Ectodermal cell (in vitro differentiated cells): ENCODE results near the gene IGLON5. TPM values are rescaled to one million over a fixed set of nuclear protein-coding genes. Genes with fewer than 3 reads are reported as not detected.

Source experiments
- H3K27ac ChIP-seq: 2 replicates; pipeline ENCODE4 v1.7.0; 2013; ENCODE audit warnings: mild to moderate bottlenecking, low read depth, low read length; ENCODE audit not compliant: insufficient read depth, poor library complexity, severe bottlenecking
- H3K27me3 ChIP-seq: 2 replicates; pipeline ENCODE4 v1.7.0; 2013; ENCODE audit warnings: mild to moderate bottlenecking, low read length; ENCODE audit not compliant: insufficient read depth, control insufficient read depth, poor library complexity, severe bottlenecking
- H3K36me3 ChIP-seq: one replicate; pipeline ENCODE4 v1.7.0; 2013; ENCODE audit warnings: low read length; ENCODE audit not compliant: control insufficient read depth, insufficient read depth
- H3K4me1 ChIP-seq: one replicate; pipeline ENCODE4 v1.7.0; 2013; ENCODE audit warnings: low read length; ENCODE audit not compliant: control insufficient read depth, insufficient read depth
- H3K4me3 ChIP-seq: 2 replicates; pipeline ENCODE4 v1.7.0; 2013; ENCODE audit warnings: low read depth, low read length, control low read depth; ENCODE audit not compliant: insufficient read depth
- H3K9me3 ChIP-seq: 2 replicates; pipeline ENCODE4 v1.7.0; 2013; ENCODE audit warnings: mild to moderate bottlenecking, low read length, moderate library complexity; ENCODE audit not compliant: control insufficient read depth
- WGBS, 2 experiments: methylation state at CpG; one replicate each; pipeline ENCODE4 v1.1.7; 2013; ENCODE audit warnings: missing lambda C conversion rate in 2 of 2; 5-methylcytosine and 5-hydroxymethylcytosine counted together
- polyA plus RNA-seq, 4 experiments: library from polyadenylated mRNA; stranded (reverse); fragments of 50-300 nt; gene quantifications; one replicate each; pipeline ENCODE4 v1.2.3, GENCODE V29; 2013

The IGLON5 gene
- 54.0 TPM for polyA plus RNA-seq (2013, experiment 1 of 4)
- polyA plus RNA-seq (2013, experiment 2 of 4), result 60.2 TPM
- 53.3 TPM for polyA plus RNA-seq (2013, experiment 3 of 4)
- 61.4 TPM for polyA plus RNA-seq (2013, experiment 4 of 4)

- Histone ChIP-seq H3K4me1 (peaks cover 4% of the 10 kb centered on the region), H3K9me3 (no peaks in the 10 kb centered on the region), H3K4me3 (peak within 1 kb of the TSS; percentile 61), H3K27ac (no peak within 1 kb of the TSS), H3K27me3 (peaks cover 8% of the 10 kb centered on the region), H3K36me3 (peaks cover 4% of the 10 kb centered on the region)
- WGBS, 2 experiments, result 1% methylated on average over 47 to 51 of the region's 76 CpGs
These were observed at the start of gene IGLON5 for GRCh38 chr19:51311351-51312257. Gene IGLON5, plus strand, starts transcription at chr19:51311644. Its CDS starts 204 bp downstream, at chr19:51311848.

- Histone ChIP-seq H3K4me3 (no peak overlapping the region), H3K9me3 (no peaks in the 10 kb centered on the region), H3K4me1 (no peaks in the 10 kb centered on the region), H3K36me3 (no peaks in the 10 kb centered on the region), H3K27ac (no peak overlapping the region), H3K27me3 (no peaks in the 10 kb centered on the region)
- 92% methylated on average over 4 of the region's 4 CpGs for WGBS, 2 experiments
These were observed 47.6 kb upstream of the IGLON5 start for GRCh38 chr19:51263808-51264207.

GRCh38 chr19:51271067-51271466 lies 40.4 kb upstream of the IGLON5 start:
- 93 to 94% methylated on average over 26 of the region's 26 CpGs for WGBS, 2 experiments
- H3K4me3 ChIP-seq, result no peak overlapping the region
- no peak overlapping the region for H3K27ac ChIP-seq
- no peaks in the 10 kb centered on the region for H3K27me3 ChIP-seq
- no peaks in the 10 kb centered on the region for H3K36me3 ChIP-seq
- no peaks in the 10 kb centered on the region for H3K9me3 ChIP-seq
- H3K4me1 ChIP-seq, result peaks cover 4% of the 10 kb centered on the region

- Histone ChIP-seq H3K4me3 (no peak overlapping the region), H3K4me1 (peaks cover 4% of the 10 kb centered on the region), H3K36me3 (no peaks in the 10 kb centered on the region), H3K27me3 (no peaks in the 10 kb centered on the region), H3K27ac (no peak overlapping the region), H3K9me3 (no peaks in the 10 kb centered on the region)
- WGBS, 2 experiments, result 90 to 92% methylated on average over 6 of the region's 6 CpGs
These were observed 39.1 kb upstream of the IGLON5 start for GRCh38 chr19:51272183-51272810.

GRCh38 chr19:51274049-51274770 lies 37.2 kb upstream of the IGLON5 start:
- H3K9me3 ChIP-seq, result no peaks in the 10 kb centered on the region
- WGBS, 2 experiments, result 93% methylated on average over 8 of the region's 8 CpGs
- H3K4me1 ChIP-seq, result peaks cover 4% of the 10 kb centered on the region
- no peak overlapping the region for H3K27ac ChIP-seq
- H3K27me3 ChIP-seq, result no peaks in the 10 kb centered on the region
- H3K36me3 ChIP-seq, result no peaks in the 10 kb centered on the region
- no peak overlapping the region for H3K4me3 ChIP-seq

GRCh38 chr19:51277112-51277511 lies 34.3 kb upstream of the IGLON5 start:
- H3K27ac ChIP-seq, result no peak overlapping the region
- WGBS, 2 experiments, result 100% methylated on average over 2 of the region's 3 CpGs
- H3K9me3 ChIP-seq, result no peaks in the 10 kb centered on the region
- no peaks in the 10 kb centered on the region for H3K36me3 ChIP-seq
- no peaks in the 10 kb centered on the region for H3K4me1 ChIP-seq
- H3K4me3 ChIP-seq, result no peak overlapping the region
- H3K27me3 ChIP-seq, result no peaks in the 10 kb centered on the region

- no peaks in the 10 kb centered on the region for H3K9me3 ChIP-seq
- H3K27me3 ChIP-seq, result no peaks in the 10 kb centered on the region
- 94 to 98% methylated on average over 4 of the region's 4 CpGs for WGBS, 2 experiments
These were observed 29.1 kb upstream of the IGLON5 start for GRCh38 chr19:51282335-51282734.

GRCh38 chr19:51285682-51286081 lies 25.8 kb upstream of the IGLON5 start:
- 95 to 100% methylated on average over 2 to 3 of the region's 3 CpGs for WGBS, 2 experiments
- no peak overlapping the region for H3K4me3 ChIP-seq
- H3K27me3 ChIP-seq, result no peaks in the 10 kb centered on the region
- no peaks in the 10 kb centered on the region for H3K9me3 ChIP-seq
- H3K27ac ChIP-seq, result no peak overlapping the region
- no peaks in the 10 kb centered on the region for H3K4me1 ChIP-seq
- H3K36me3 ChIP-seq, result no peaks in the 10 kb centered on the region

More at GRCh38 chr19:51282335-51282734, 29.1 kb upstream of the IGLON5 start:
- no peak overlapping the region for H3K4me3 ChIP-seq
- no peak overlapping the region for H3K27ac ChIP-seq
- H3K36me3 ChIP-seq, result no peaks in the 10 kb centered on the region
- H3K4me1 ChIP-seq, result no peaks in the 10 kb centered on the region

- peaks cover 10% of the 10 kb centered on the region for H3K4me1 ChIP-seq
- peaks cover 4% of the 10 kb centered on the region for H3K27me3 ChIP-seq
- WGBS, 2 experiments, result 85 to 90% methylated on average over 1 of the region's 1 CpG
- H3K4me3 ChIP-seq, result no peak overlapping the region
- no peaks in the 10 kb centered on the region for H3K36me3 ChIP-seq
- H3K9me3 ChIP-seq, result no peaks in the 10 kb centered on the region
- H3K27ac ChIP-seq, result no peak overlapping the region
These were observed 21.8 kb upstream of the IGLON5 start for GRCh38 chr19:51289635-51290034.

GRCh38 chr19:51292971-51293370 lies 18.5 kb upstream of the IGLON5 start:
- WGBS, 2 experiments, result 14% methylated on average over 11 of the region's 11 CpGs
- H3K4me3 ChIP-seq, result no peak overlapping the region
- H3K27ac ChIP-seq, result no peak overlapping the region
- H3K36me3 ChIP-seq, result no peaks in the 10 kb centered on the region
- H3K9me3 ChIP-seq, result no peaks in the 10 kb centered on the region
- H3K4me1 ChIP-seq, result peaks cover 23% of the 10 kb centered on the region
- peaks cover 16% of the 10 kb centered on the region for H3K27me3 ChIP-seq
